GM18907 (cell line): ENCODE measurements around the gene GNG2.

Source experiments
- ATAC-seq: cut with Tn5 transposase; IDR thresholded peaks from one replicate; pipeline ENCODE4 v1.9.1; 2021; ENCODE audit warnings: mild to moderate bottlenecking, moderate library complexity; ENCODE audit not compliant: unreplicated experiment

The GNG2 gene

GRCh38 chr14:52015411-52016030, 155.1 kb downstream of the GNG2 start:
- ATAC-seq: no peak

GRCh38 chr14:52018252-52018651, 157.8 kb downstream of the GNG2 start:
- ATAC-seq: no peak

GRCh38 chr14:52018970-52019369, 158.6 kb downstream of the GNG2 start:
- ATAC-seq: no peak
